NK-92 (cell line): ENCODE measurements around the gene C4orf50.

Experiments used
- DNase-seq: peaks from one replicate; lab custom pipeline; 2025; ENCODE audit not compliant: unreplicated experiment; lab: John Stamatoyannopoulos, UW

The C4orf50 gene

DNA sequence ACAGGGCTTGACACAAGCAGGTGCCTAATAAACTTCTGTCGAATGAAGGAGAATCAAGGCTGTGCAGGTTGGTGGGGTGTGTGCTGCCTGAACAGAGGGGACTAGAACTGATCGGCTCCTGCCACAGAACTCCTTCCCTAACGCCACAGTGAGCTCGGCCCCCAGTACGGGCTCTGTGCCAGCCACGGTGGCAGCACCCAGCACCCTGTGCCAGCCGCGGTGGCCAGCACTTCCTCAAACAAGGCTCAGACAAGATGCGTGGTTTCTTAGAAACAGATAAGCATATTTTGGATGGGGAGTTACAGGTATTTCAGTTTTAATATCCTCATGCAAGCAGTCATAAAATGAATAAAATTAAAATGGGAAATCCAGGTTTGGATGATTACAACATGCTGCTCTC lies 26.0 kb upstream of the C4orf50 start:
- DNase-seq: no peak

DNA sequence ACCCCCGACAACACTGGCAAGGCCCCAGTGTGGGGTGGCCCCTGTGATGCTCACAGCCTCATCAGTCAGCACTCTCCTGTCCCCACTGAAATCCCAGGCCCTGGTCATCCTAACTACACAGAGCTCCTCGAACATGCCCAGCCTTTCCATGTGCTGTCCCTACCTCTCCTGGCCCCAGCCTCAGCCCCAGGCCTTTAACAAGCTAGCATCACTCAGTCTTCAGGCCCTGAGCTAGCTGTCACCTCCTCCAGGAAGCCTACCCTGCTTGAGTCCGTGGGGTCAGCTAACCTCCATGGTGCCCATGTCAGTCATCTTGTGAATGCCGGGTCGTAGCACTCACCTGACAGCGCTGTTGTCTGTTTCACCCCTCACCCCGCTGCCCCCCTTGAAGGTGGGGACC lies 25.6 kb upstream of the C4orf50 start:
- DNase-seq: no peak

DNA sequence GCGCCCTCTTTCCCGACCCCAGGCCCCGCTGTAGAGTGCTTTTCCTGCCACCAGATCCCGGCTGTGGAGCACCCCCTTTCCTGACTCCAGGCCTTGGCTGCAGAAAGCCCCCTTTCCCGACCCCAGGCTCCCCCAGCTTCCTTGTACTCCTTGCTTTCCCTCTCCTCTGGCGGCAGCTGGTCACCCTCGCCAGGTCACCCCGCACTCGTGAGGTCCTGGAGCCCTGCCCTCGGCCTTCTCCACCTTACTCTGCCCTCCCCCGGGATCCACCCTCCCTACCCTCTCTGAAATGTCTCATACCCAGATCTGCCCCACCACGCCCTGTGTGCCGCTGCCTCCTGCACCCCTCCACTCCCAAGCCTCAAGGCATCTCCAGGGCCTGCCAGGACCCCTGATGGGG lies 25.0 kb upstream of the C4orf50 start:
- no peak for DNase-seq

DNA sequence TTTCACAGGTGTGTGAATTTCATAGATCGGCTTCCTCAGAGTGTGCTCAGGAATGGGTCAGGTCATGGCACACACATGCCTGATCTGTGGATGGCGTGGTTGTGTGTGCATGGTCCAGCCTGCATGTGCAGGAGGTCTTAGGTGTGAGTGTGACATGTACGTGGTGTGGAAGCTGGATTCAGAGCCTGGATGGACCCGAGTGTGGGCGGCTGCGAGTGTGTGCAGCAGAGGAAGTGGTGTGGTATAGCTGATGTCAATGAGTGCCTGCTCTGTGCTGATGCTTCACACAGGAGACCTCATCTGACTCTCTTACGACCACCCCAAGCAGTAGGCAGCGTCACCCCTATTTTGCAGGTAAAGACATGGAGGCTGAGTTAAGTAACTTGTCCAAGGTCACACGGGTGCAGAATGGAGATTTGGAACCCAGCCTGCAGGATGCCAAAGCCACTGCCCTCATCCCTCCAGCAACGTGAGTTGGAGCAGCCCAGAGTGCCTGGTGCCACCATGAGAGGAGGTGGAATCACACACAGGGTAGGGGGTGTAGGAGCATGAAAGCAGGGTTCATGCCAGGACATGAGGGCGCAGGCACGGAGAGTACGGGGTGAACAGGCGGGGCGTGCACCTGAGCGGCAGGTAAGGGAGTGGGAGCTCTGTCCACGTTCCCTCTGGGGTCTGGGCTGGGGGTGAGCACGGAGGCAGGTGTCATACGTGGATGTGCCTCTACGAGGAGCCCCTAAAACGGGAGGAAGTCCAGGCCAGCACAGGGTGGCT lies 24.2 kb upstream of the C4orf50 start:
- no peak for DNase-seq

DNA sequence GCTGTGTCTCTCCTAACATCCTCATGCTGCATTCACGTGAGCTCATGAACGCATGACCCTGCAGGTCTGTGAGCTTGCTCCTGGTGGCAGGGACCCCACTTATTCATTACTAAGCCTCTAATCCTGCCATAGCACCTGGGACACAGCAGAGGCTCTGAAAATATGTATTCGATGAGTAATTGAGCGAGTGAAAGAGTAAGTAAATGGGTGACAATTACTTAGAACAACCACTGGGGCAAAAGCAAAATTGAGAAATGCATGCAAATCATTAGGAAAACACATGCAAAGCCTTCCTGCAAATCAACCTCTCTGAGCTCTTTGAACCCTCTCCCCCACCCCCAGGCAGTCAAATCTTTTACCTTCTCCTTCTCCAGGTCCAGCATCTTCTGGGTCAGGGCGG lies 23.6 kb upstream of the C4orf50 start:
- DNase-seq: no peak

DNA sequence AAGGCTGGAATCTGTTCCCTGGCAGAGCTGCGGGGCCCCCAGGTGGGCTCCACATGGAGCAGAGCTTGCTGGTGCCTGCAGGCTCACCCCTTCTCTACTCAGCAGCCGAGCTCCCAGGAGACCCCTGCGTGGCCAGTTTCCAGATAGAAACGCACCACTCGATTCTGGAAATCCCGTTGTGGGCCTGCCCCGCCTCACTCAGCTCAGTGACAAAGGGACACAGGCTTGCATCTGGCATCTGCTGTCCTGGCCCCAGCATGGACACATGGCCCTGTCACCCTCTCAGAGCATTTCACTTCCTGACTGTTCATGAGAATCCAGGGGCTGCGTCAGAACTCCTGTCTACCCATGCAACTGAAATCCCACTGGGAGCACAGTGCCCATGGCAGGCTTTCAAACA lies 20.5 kb upstream of the C4orf50 start:
- no peak for DNase-seq

DNA sequence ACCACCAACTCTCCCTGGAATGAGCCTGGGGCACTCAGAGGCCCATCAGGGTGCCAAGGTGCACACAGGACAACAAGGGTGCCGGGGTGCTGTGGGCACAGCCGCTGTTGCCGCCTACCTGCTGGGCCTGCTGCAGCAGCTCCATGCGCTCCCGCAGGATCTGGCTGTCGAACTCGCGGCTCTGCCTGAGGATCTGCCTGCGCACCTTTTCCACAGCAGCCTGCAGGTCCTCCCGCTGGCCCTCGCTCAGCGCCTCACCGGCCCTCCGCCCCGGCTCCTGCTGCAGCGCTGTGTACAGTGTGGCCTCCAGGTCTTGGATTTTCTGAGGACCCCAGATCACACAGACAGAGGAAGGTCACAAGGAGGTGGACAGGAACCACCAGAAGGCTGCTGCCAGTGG lies 17.6 kb upstream of the C4orf50 start:
- no peak for DNase-seq

DNA sequence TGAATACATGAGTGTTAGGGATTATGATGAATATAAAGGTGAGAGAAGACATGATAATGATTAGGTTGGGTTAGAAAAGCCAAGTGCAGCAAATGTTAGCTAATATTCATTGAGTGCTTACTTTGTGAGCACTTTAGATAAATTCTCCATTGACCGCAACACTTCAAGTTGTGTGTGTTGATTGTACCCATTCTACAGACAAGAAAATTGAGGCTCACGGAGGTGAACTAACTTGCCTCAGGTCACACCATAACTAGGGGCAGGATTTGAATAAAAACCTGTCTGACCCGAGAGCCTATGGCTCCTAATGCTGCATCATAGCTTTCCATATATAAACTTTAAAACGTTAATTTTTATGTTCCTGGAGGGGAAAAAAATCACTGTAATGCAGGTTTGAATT lies 15.2 kb upstream of the C4orf50 start:
- no peak for DNase-seq

DNA sequence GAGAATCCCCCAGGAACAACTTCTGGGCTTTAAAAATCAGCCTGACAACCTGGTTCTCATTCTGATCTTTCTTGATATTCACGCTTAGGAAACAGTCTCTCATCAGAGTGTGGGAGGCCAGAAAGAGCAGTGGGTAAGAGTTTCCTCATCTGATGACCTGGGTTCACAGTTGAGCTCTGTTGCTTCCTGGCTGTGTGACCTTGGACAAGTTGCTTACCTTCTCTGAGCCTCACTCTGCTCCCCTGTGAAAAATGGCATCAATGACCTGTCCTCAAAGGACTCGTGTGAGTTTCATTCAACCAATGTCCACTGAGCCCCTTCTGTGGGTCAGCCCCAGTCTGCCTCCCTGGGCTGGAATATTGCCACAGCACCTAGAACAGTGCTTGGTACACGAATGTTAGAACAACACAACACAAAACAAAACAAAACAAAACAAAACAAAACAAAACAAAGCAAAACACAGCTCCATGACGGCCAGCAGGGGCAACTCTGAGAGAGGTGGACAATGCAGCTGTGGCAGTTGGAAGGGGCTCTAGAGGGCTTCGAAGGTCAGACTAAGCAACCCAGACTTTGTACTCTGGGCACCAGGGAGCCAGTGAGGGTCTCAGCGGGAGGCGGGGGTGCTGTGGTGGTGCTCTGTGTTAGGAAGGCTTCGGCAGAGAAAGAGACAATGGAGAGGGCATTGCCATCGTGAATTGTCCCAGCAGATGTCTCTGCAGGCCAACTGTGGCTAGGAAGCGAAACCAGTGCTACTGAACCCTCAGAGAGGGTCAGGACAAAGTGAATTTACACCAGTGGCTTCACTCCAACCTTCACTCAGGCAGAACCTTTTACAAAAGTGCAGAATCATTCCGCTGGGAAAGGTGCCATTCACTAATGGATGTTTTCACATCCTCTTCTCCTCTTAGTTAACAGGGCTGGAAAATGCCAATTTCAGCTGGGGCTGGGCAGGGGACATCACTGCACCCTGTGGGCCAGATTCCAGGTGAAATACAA lies 14.3 kb upstream of the C4orf50 start:
- DNase-seq: no peak

DNA sequence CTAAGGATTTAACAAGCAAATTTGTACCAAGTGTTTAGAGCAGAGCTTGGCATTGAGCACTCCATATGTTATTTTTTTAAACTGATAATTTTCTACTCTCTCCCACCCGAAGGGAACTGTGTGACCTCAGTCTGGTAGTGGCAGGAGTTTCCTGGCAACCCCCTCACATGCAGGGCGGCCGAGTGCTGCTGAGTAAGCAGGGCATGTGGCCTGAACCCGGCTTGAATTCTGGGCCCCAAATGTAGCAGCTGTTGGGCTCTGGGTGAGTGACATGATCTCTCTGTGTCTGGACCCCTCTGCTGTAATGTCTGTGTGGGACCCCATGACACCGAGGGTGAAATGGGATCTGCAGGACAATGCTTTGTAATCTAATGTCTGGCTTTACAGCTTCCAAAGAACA lies 13.6 kb upstream of the C4orf50 start:
- no peak for DNase-seq

DNA sequence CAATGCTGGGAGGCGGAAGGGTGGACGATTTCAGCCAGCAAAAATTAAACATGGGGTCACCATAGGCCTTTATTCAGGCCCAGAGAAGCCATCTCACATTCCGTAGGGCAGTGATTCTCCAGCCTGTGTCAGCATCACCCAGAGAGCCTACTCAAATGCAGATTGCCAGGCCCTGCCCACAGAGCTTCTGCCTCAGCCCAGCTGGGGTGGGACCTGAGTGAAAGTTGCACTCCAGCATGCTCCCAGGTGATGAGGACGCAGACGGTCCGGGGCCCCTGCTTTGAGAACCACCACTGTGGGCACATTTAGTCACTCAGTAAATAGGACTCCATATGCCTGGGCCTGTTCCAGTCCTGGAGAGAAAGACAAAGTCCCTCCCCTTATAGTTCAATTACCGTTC lies 12.4 kb upstream of the C4orf50 start:
- DNase-seq: no peak

DNA sequence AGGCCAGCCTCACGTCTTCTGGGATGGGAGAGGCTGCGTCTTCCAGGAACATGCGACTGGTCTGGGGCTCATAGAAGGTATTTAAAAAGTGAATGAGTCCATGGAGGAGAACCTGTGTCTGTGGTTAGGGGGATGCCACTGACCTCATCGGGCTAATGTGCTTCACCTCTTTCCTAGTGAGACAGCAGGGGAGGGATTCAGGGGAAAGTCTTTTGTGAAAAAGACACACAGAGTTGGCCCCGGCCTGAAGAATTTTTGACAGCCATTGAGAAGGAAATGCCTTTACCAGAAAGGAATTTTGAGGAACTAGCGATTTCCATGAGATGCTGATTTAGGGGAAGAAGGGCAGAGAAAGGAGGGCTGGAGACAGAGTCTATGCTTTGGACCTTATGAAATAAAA lies 11.0 kb upstream of the C4orf50 start:
- no peak for DNase-seq

DNA sequence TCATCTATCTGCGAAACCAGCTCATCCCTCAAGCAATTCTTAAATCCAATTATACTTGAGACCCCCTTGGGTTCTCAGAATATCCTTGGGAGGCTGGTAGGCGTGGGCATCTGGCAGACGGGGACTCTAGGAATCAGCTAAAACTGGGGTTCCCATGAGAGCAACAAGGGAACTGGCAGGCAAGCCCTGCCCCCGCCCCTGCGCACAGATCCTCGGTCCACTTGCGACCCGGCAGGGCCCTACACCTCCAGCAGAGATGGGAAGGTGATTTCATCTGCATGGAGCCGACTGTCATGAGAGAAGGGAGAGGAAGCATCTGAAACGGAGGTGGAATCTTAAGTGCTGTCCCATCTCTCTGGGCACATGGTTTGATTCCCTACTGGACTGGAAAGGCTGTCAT lies 9.9 kb upstream of the C4orf50 start:
- no peak for DNase-seq

DNA sequence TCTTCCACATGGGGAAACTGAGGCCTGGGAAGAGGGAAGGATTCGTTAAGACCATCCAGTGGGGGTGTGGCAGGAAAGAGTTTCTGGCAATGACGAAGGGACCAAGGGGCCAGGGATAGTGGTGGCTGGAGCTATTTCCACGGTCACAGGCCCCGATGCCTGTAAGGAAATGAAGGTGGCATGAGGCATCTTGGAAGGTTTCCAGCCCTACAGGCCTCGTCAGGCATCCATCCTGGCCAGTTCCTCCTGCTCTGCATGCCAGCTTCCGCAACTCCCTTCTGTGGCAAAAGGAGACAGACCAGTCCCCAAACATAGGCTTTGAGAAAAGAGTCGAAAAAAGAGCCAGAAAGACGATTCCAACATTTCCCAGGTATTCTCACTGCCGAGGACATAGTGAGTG lies 9.2 kb upstream of the C4orf50 start:
- DNase-seq: no peak

DNA sequence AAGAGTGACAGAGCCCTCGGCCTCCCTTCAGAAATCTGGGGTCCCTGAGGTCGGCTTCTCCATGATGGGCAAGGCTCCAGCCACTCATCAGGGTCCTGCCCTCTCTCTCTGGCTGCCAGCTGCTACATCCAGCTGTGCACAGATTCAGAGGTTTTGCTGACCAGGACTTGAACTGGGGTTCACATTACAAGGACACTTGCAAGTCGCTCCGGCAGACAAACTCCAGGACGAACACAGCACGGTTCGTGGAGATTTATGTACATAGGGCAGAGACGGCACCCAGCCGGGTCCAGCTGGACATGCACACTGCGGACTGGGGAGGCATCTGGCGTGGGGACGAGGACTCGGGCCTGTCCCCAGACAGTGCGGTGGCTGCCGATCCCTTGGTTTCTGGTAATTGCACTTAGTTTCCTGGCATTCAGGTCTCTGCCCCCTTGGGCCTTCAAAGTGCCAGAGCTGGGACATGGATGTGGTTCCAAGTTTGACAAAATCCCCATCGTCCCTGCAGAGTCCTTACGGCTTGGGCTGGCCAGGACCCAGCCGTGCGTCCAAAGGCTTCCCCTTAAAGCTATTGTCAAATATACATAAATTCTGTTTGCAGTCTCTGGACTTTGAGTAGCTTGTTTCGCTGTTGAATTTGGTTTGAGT lies 6.2 kb upstream of the C4orf50 start:
- DNase-seq: no peak

DNA sequence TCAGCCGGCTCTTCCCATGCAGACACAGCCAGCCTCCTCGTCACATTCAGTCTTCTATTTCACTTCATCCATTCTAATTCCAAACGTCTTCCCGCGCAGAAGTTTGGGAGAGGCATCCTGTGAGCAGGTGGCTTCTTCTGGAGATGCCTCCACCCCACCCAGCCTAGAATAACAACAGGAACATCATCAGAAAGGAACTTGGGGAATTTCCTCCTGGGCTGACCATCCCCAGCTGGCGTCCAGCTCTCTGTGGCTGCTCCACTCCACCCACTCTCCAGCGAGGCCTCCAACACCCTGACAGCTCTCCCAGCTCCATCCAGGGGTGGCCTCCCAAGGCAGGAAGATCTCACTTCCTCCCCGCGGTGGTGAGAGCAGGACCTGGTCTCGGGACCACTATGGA lies 5.5 kb upstream of the C4orf50 start:
- DNase-seq: no peak

DNA sequence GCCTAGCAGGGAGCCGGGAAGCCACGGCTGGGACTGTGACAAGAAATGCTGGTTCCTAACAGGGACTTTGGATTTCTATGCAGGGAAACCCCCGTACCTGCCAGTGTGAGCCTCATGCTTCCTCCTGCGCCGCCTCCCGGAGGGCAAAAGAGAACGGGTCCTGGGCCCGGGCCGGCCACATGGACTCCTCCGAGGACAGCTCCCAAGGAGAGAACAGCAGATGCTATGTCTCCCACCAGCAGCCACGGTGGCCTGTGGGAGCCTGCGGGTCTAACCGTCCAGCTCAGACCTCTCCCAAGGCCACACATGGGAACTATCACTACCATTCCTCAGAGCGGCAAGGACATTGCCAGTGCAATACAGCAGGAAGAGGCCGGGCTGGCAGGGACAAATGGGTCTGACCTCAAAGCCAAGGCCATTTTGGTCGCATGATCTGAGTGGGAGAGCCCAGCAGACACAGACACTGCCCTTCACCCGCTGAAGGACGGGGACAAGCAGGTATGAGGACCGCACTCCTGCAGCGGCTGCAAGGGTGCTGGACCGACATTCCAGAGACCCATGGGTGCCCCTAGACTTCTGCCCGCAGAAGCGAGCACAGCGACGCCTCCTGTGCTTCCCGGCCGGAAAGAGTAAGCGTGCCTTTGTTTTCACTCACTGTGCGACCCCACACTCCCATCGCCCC lies 4.5 kb upstream of the C4orf50 start:
- DNase-seq: no peak

DNA sequence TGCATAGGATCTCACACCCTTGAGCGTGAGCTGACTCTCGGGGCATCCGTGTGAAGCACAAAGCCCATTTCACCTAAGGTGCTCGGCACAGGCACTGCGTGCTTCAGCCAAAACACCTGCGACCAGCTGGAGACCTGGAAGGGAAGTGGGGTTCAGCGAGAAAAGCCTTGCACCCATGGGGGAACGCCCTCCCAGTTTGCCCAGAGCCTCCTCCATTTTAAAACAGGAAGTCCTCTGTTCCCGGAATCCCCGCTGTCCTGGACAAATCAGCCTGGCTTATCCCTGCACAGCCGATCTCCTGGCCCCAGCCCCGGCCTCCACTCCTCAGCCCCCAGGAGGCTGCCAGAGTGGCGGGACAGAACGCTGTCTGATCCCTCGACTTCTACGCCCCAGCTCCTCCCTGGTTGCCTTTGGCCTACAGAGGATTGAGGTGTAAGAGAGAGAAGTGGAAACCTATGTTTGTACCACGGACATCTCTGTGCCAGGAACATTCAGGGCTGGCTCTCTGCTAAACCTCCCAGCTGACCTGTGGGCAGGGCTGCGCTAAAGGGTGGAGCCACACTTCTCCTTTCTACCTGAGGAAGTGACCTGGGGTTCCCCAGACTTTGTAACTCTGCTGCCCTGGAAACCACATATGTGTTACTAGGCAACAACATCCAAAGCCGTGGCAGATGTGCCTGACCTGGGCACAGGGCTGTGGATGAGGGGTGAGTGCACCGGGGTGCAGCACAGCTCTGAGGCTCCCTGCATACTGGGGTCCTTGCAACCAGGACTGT lies 3.8 kb upstream of the C4orf50 start:
- DNase-seq: no peak

DNA sequence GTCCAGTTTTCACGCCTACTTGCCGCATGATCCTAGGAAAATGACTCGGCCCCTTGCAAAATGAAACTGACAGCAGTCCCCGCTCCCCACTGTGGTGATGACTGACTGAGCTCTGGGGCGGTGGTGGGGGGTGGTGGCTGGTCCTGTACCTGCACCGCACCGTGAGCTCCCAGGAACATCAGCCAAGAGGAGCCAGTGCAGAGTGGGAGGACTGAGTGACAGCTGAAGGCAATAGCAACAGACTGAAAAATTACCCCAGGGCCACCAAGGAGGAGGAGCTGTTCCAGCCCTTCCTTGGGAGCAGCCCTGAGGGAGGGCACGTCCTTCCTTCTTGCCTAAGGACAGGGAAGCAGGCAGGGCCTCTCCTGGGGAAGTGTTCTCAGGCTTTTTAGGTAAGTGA lies 2.4 kb upstream of the C4orf50 start:
- DNase-seq: no peak
